ENCODE data around the gene ARHGAP42.

ARHGAP42 gene

GRCh38 chr11:100849009-100849900 is 162.2 kb downstream of the ARHGAP42 start:
- DNase-seq, result no peak

GRCh38 chr11:100849901-100850235 is 162.8 kb downstream of the ARHGAP42 start:
- no peak for DNase-seq

GRCh38 chr11:100851147-100851546 is 164.1 kb downstream of the ARHGAP42 start:
- DNase-seq, result no peak

GRCh38 chr11:100851584-100852152 is 164.6 kb downstream of the ARHGAP42 start:
- no peak for DNase-seq

GRCh38 chr11:100855466-100856067 is 168.5 kb downstream of the ARHGAP42 start:
- no peak for DNase-seq

- DNase-seq, result no peak
These were observed 170.3 kb downstream of the ARHGAP42 start for GRCh38 chr11:100857236-100858005.

- DNase-seq, result no peak
These were observed 173.4 kb downstream of the ARHGAP42 start for GRCh38 chr11:100860318-100861155.

- DNase-seq, result no peak
These were observed 174.1 kb downstream of the ARHGAP42 start for GRCh38 chr11:100861212-100861611.

- DNase-seq, result no peak
These were observed 176.0 kb downstream of the ARHGAP42 start for GRCh38 chr11:100863080-100863581.

GRCh38 chr11:100865443-100866065 is 178.5 kb downstream of the ARHGAP42 start:
- no peak for DNase-seq

- no peak for DNase-seq
These were observed 179.4 kb downstream of the ARHGAP42 start for GRCh38 chr11:100866453-100866852.

GRCh38 chr11:100867606-100868005 is 180.5 kb downstream of the ARHGAP42 start:
- DNase-seq, result no peak

- no peak for DNase-seq
These were observed 182.2 kb downstream of the ARHGAP42 start for GRCh38 chr11:100869328-100869727.

GRCh38 chr11:100870138-100870537 is 183.1 kb downstream of the ARHGAP42 start:
- DNase-seq, result no peak

- no peak for DNase-seq
These were observed 186.1 kb downstream of the ARHGAP42 start for GRCh38 chr11:100872951-100873740.

- no peak for DNase-seq
These were observed 187.1 kb downstream of the ARHGAP42 start for GRCh38 chr11:100874203-100874602.

- no peak for DNase-seq
These were observed 188.4 kb downstream of the ARHGAP42 start for GRCh38 chr11:100875521-100875869.

GRCh38 chr11:100876815-100877520 is 189.9 kb downstream of the ARHGAP42 start:
- no peak for DNase-seq

- DNase-seq, result no peak
These were observed 191.4 kb downstream of the ARHGAP42 start for GRCh38 chr11:100878474-100878873.

- no peak for DNase-seq
These were observed 195.9 kb downstream of the ARHGAP42 start for GRCh38 chr11:100882957-100883356.

Data from CD4-positive, alpha-beta T cell treated with Interleukin-6 for 4 hours (primary cell).